ENCODE results near the gene HOXC6.

Gene HOXC6

DNA sequence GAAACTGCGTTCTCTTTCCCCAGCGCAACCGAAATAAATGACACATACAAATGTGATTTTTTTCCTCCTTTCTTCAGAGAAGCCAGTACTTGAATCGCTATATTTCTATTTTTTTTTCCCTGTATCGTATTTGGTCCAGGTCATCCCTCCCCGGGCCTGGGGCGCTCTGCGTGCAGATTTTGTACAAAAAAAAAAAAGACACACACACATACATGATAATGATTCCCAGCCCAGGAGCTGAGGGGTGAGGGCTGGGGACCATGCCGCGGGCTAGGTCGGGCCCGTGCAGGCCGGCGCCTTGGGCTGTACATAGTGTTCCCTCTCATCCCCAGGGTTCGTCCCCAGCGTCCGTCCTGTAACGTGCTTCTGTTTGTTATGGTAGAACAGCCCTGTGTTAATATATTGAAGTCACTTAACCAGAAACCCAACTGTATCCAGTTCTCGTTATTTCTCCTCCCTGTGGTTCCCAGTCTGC lies 25.3 kb upstream of the HOXC6 start:
- FAIRE-seq, result no peak

- FAIRE-seq, result no peak
These were observed 24.6 kb upstream of the HOXC6 start for GRCh38 chr12:54003625-54004024.

- no peak for FAIRE-seq
These were observed 24.0 kb upstream of the HOXC6 start for GRCh38 chr12:54004063-54004840.

GRCh38 chr12:54004841-54005530 lies 23.3 kb upstream of the HOXC6 start:
- no peak for FAIRE-seq

GRCh38 chr12:54005531-54005852 lies 22.7 kb upstream of the HOXC6 start:
- FAIRE-seq, result no peak

GRCh38 chr12:54005853-54006558 lies 22.2 kb upstream of the HOXC6 start:
- no peak for FAIRE-seq

DNA sequence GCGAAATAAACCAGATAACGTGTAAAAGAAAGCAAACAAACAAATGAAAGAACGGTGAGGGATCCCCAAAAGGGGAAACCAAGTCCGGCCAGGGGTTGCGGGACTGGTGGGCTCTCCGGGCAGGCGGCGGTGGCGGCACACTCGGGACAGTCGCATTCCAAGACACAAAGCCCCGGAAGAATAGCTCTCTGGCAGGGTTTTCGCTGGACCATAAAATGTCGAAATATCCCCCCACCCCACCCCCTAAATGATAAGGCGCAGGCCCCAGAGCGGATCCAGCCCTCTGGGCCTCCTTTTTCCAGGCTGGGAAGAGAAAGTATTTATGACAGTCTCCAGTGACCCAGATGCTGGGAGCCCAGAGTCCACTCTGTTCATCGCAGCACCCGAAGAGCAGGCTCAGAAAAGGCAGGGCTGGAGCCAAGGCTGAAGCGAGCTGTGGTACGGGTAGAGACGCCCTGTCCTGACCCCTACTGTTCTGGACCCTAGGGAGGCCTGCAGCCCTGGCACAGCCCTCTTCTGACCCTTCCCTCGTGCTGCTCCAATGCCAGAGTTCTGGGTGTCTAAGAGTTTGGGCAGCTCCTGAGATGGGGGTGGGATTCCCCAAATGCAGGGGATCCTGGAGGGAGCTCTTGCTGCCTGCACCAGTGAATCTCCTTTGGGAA lies 21.6 kb upstream of the HOXC6 start:
- FAIRE-seq, result no peak

DNA sequence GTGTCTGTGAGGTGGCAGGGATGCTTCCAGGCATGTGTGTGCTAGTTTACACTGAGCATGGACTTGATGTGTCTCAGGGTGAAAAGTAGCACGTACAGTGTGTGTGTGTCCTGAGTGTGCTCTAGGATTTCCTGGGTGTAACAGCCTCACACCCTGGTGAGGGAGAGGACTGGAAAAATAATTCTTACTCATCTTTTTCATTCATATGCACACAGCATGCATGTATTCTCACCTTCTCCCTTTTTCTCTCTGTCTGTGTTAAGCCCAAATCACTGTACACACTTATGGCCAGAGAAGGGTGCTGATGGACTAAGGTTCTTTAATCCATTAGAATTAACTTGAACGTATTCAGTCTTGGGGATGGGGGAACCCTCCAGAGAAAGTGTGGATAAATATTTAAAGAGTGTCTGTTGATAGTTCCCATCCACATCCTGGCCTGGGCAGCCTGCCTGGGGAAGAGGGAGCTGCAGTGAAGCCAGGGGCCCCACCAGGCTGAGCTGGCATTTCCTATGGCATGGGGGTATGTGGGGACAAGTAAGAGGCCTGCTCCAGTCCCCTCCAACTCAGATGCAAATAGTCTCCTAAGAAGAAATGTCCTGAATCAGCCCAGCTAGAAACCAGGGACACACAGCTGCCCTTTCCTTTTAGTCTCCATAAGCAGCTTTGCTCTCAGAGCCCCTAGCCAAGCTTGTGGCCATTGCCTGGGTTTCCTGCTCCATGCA lies 20.5 kb upstream of the HOXC6 start:
- no peak for FAIRE-seq

DNA sequence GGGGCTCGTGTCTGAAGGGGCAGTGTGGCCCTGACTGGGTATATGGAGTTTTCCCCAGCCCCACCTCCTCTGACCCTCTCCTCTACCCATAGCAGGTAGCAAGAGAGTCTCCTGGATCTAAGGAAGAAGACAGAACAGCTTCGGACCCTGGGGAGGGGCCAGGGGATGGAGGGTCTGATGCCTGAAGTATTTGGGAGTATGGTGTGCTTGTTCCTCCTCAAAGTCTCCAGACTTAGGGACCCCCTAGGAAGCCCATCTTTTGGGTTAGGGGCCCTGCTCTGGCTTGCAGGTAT lies 20.0 kb upstream of the HOXC6 start:
- FAIRE-seq, result no peak

GRCh38 chr12:54009171-54010052 lies 18.8 kb upstream of the HOXC6 start:
- FAIRE-seq, result no peak

- no peak for FAIRE-seq
These were observed 17.9 kb upstream of the HOXC6 start for GRCh38 chr12:54010053-54010971.

DNA sequence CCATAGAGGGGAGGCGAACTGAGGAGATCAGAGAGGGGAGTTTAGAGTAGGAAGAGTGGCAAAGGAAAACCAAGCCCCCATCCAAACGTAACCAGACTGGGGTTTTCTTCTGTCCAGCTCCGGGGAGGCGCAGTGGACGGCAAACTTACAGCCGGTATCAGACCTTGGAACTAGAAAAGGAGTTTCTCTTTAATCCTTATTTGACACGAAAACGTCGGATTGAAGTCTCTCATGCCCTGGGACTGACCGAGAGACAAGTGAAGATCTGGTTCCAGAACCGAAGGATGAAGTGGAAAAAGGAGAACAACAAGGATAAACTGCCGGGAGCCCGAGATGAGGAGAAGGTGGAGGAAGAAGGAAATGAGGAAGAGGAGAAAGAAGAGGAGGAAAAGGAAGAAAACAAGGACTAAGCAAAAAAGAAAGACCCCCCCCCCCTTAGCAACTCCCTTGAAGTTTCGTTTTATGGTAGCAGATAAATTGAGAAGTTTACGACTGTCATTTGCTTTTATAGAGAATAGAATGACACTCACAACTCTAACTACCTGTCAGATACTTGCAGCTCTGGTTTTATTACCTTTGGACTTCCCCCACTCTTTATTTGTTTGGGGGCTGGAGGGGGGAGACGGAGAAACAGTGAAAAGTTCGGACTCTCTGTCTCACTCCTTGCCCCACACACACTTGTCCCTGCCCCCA lies 17.1 kb upstream of the HOXC6 start:
- no peak for FAIRE-seq

- peak; percentile 43 for FAIRE-seq
These were observed 16.3 kb upstream of the HOXC6 start for GRCh38 chr12:54011665-54012532.

GRCh38 chr12:54012631-54013409 lies 15.4 kb upstream of the HOXC6 start:
- no peak for FAIRE-seq

DNA sequence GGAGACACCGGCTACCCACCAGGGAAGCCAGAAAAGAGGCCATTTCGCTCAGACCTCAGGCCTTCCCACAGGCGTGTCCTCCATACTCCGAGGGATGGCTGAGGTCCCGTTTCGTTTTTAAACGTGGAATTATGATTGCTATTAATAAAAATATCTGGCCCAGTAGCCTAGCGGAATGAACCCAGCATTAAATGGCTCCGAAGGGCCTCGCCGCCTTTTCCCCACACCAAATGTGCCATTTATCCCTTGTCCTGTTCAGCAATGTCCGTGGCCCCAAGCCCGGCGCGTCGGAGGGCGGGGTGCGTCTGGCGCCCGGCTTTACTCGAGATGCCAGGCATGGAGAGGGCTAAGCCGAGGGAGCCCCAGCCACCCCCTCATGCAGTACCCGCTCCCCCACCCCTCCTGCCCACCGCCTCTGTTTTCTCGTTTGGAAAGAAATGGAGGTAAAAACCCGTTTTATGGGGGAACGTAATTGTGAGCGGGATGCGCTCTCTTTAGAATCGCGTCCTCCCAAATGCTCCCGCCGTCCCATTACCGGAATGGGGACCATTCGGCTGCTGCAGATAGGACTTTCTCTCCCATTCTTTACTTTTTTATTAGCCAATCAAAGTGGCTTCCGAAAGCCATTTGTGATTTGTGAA lies 13.7 kb upstream of the HOXC6 start:
- no peak for FAIRE-seq

DNA sequence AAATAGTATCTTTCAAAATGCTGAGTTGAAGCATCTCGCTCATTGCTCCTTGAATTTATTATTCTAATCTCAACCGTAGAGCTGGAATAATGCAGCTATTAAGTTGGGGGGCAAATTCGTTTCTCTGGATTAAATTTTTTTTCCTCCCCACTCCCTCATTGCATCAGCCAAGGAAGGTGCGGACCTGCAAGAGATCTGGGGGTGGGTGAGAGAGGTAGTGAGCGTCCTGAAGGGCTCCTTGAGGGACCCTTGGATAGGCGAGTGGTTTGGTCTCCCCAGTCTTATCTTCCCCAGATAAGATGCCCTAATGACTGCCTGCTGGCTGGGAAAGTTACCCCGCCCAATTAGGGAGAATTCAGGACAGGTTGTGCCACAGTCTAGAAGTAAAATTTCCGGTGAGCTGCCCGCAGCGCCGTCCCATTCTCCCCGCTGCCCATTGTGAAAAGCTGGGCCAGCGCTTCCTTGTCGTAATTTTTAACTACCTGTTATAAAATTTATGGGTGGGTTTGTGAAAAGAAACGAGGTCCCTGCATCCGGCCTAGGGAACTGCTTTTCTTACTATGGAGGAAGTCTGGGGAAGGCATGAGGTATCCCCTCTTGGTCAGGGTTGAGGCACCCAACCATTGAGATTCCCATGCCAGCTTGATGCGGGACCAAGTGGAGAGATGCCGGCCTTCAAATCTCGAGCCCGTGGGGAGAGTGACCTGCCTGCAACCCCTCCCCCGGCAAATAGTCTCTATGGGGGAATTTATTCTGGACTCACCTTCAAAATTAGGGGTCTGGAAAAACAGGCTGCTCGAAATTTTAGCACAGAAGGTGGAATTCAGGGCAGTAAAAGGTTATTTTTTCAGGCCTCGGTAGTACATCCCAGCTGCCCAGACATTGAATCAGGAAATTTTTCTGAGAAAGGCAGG lies 13.0 kb upstream of the HOXC6 start:
- no peak for FAIRE-seq

- no peak for FAIRE-seq
These were observed 12.2 kb upstream of the HOXC6 start for GRCh38 chr12:54016051-54016450.
